ENCODE results near the gene NOS1.
A peak's percentile ranks its signal among the peaks of the same experiment; 100 is the strongest.
"Not testable (repeated sequence)": the region's sequence is repeated elsewhere in the genome, so short reads cannot be mapped to it uniquely, and the experiment has no call there.

NOS1 gene

DNA sequence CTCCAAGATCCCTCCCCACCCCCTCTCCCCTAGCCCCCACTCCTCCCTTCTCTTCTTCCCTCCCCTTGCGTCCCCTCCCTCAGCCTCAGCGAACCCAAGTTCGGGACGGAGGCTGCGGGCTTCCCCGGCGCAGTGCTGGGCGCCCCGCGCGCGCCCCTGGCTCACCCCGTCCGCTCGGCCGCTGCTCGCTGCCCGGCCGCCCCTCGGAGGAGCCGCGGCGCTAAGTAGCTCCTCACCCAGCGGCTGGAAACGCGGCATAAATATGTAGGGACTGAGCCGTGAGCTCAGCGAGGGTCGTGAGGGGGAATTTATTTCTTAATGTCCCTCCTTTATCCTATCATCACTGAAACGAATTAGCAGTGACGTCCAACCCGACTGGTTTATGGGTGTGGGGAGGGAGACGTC, at the start of gene NOS1:
NOS1 (minus strand) TSS at position 280 of the 405 bp plus-strand sequence. CDS start 30,557 bp downstream, outside the sequence.
- no peak for DNase-seq (ENCODE audit: low read depth in 2 of 2)

DNA sequence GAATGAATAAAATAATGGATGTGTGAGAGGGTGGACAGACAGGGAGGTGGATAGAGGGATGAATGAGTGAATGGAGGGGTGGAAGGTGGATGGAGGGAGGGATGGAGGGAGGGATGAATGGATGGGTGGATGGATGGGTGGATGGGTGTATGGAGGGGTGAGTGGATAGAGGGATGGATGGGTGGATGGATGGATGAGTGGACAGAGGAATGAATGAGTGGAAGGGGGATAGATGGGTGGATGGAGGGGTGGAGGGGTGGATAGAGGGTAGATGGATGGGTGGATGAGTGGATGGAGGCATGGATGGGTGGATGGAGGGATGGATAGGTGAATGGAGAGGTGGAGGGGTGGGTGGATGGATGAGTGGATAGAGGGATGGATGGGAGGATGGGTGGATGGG, 47.9 kb upstream of the NOS1 start:
- DNase-seq (ENCODE audit: low read depth in 2 of 2), result no peak

DNA sequence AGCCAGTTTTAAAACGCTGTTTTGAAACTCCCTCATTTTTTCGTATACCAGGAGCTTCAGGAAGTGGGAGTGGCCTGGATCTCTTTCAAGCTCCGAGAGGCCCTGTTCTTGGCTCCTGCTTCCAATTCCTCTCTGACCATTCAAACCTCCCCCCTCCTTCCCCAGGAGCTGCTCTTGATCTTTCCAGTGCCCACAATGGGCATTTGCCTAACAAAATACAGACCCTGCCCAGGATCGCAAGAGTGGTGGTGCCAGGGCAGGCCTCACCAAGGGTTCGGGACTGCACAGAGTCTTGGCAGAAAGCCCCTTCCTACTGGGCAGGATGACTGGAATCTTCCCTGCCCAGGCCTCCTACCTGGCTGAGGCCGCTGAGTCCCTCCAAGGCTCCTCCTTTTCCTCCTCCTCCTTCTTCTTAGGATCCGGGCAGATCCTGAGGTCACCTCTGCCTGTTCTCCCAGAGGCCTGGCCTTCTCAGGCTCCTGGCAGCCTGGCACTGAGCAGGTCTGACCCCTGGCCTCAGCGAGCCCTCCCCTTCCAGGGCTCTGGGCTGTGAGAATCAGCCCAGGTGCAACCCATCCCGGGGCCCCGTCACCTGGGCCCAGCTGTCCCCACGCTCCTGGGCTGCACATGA, 46.9 kb upstream of the NOS1 start:
- no peak for DNase-seq (ENCODE audit: low read depth in 2 of 2)

DNA sequence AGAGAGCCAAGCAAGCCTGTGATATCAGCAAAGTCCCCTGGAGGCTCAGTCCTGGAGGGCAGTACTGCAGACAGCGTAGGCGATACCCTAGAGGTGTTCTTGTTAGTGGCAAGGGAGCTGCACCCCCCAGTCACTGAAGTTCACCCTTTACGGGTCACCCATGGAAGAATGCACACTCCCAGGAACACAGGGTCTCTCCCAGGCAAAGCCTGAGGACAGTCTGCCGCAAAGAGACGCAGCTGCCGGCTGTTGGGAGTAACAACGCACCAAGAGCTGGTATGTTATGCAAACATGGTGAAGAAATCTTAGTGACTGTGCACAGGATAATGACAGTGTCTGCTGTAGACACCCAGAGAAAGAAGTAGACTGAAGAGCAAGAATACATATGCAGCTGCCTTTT, 43.5 kb upstream of the NOS1 start:
- DNase-seq (ENCODE audit: low read depth in 2 of 2), result no peak

DNA sequence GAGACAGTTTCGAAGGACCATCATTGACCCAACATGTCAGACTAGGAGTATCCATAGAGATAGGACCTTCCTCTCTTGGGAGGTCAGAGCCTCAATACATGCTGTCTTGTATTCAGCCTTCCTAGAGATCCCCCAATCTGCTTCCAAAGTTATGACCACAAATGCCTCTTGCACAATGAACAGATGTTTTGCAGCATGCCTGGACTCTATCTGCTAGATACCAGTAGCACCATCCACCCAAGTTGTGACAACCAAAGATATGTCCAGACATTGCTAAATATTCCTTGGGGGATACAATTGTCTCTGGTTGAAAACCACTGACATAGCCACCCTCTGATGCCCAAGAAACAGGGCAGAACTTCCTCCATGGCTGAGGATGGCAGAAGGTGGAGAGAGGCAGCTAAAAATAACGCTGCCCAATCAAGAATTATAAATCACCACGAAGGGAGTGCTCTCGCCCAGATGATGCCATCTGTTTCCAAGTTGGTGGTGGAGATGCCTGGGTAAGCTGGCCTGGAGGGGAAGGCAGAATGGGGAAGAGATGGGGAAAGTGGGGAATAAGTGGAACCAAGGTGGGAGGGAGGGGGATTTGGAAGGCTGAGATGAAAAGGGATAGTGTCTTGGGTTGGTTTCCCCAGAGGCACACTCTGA, 42.9 kb upstream of the NOS1 start:
- DNase-seq (ENCODE audit: low read depth in 2 of 2), result no peak

DNA sequence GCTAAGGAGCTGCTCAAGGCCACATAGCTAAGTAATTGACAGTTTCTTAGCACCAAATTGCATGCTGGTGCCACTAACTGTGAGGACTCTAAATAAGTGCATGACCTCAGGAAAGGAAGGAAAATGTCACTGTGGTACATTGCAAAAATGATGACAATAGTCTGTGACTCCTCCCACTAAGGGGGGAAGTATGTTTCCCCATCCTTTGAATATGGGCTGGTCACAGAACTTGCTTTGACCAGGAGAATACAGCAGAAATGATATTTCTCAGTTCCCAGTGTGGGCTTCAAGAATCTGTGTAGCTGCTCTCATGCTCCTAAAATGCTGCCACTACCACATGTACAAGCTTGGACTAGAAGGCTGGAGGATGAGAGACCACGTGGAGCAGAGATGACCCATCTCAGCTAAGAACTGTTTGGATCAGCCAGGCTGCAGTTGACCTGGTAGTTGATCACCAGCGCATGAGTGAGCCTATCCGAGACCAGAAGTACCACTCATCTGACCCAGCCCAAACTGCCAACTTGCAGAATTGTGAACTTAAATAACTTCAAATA, 42.2 kb upstream of the NOS1 start:
- no peak for DNase-seq (ENCODE audit: low read depth in 2 of 2)

DNA sequence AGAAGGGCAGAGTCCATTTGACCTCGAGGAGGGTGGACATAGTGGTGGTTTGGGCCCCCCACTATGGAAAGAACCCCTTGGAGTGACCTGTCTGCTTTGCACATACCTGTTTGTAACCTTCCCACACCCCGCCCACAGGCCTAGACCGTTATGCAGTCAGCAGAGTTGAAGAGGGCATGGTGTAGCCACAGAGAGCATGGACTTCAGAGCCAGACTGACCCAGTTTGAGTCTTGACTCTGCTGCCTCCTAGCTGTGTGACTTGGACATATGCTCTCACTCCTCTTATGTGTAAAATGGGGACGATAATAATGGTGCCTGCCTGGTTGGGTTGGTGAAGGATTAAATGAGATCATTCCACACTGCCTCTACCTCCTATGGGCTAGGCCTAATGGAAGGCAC, 40.9 kb upstream of the NOS1 start:
- no peak for DNase-seq (ENCODE audit: low read depth in 2 of 2)

DNA sequence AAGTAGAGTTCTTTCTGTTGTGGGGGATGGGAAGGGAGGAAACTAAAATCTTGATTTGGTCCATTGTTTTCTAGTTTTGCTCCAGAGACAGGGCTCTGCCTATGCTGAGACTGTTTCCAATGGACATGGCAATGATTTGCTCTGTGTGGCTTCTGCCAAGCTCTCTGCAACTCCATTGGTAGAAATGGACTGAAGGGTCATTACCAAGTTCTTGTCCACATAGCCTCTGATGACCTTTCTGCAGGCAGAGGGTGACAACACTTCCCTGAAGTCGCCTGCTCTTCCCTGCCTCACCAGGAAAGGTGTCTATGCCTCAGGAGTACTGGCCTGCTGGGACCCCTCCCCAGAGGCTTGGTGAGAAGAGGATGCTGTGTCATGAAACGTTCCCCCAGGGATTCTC, 39.5 kb upstream of the NOS1 start:
- DNase-seq (ENCODE audit: low read depth in 2 of 2), result no peak

DNA sequence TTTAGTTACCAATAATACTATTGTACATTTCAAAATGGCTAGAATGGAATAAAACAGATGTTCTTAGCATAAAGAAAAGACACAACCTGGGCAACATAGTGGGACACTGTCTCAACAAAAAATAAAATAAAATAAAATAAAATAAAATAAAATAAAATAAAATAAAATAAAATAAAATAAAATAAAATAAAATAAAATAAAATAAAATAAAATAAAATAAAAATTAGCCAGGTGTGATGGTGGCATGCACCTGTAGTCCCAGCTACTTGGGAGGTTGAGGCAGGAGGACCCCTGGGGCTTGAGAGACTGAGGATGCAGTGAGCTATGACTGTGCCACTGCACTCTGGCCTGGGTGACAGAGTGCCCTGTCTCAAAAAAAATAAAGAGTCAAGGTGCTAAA, 37.1 kb upstream of the NOS1 start:
- not testable (repeated sequence) for DNase-seq (ENCODE audit: low read depth in 2 of 2)

DNA sequence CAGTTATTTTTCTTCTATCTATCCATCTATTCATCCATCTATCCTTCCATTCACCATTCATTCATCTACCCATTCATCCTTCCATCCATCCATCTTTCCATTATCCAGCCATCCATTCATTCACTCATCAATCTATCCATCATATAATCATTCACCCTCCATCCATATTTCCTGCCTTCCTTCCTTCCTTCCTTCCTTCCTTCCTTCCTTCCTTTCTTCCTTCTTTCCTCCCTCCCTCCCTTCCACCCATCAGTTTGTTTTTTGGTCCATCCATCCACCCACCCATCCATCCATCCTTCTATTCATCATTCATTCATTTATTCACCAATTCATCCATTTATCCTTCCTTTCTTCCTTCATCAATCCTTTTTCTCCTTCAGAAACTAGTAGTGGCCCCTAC, 34.3 kb upstream of the NOS1 start:
- DNase-seq (ENCODE audit: low read depth in 2 of 2), result no peak

DNA sequence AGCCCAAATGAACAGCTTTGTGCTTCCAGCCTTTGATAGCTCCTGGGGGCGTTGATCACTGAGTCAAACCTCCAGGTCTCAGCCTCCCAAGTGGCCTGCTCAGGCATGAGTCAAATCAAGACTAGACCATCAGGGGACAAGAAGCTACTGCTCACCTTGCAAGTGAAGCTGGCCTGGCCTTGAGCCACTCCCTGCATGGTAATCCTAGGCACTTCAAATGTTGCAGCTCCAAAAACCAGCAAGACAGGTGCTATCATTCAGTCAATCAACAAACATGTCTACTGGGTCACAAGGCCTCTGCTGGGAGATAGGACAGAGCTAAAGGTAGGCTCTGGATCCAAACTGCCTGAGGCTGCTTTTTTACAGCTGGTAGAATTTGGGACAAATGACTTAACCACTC, 33.1 kb upstream of the NOS1 start:
- DNase-seq (ENCODE audit: low read depth in 2 of 2), result no peak

DNA sequence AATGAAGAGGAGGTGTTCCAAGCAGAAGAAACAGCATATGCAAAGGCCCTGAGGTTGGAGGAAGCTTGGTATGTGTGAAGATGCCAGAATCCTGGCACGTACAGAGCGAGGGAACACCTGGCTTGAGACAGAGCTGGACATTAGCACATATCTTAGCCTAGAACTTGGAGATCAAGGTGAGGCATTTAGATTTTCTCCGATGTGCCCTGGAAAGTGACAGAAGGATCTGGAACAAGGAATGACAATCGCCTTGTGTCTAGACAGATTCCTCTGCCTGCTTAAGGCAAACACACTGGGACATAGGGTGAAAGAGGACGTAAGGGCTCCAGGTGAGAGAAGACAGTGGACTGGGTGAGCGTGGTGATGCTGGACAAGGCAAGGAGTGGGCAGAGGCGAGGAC, 32.2 kb upstream of the NOS1 start:
- no peak for DNase-seq (ENCODE audit: low read depth in 2 of 2)

DNA sequence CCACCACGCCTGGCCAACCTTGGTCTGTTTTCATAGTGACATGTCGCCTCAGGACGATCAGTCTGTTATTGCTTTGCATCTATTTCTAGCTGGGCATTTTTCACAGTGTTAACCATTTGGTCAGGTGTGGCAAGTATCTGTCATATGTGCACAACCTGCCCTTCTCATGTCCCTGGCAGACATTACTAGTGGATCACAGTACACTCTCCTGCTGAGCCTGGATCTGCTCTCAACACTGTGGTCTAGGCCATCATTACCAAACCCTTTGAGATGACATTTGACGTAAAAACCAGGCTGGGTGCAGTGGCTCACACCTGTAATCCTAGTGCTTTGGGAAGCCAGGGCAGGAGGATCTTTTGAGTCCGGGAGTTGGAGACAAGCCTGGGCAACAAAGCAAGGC, 29.4 kb upstream of the NOS1 start:
- DNase-seq (ENCODE audit: low read depth in 2 of 2), result no peak

DNA sequence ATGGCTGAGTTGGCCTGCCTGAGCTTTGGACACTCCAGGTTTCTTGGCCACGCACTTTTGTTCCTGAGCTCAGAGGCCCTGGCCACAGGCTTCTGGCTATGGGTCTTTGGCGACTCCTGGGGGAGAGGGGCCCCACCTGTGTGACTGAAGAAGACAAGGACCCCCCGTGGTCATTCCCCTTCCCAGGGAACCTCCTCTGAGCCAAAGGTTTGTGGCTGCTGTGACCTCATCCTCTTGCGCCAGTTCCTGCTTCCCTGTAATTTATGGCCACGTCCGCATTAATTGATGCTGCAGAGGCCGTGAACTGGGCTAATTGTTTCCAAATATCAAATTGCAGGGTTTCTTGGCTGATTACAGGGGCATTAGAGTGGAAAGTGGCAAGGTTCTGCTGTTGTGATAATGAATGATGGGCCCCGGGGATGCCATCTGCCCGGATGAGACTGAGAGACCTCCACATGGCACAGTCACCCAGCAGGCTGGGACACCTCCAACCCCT, 27.6 kb upstream of the NOS1 start:
- DNase-seq (ENCODE audit: low read depth in 2 of 2), result no peak

DNA sequence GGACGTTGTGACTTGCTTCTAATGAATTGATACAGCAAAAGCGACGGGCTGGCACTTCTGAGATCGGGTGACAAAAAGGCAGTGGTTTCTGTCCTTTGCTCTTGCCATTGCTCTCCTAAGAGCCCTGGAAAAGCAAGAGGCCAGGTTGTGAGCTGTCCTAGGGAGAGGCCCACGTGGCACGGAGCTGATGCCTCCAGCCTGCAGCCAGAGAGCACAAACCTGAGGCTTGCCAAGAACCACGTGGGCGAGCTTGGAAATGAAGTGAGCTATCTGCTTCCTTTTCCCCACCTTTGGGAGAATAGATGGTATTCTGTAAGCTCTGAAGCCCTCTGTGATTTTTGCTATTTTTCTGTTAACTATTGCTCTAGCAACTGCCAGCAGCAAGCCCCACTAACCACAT, 26.4 kb upstream of the NOS1 start:
- DNase-seq (ENCODE audit: low read depth in 2 of 2), result no peak

DNA sequence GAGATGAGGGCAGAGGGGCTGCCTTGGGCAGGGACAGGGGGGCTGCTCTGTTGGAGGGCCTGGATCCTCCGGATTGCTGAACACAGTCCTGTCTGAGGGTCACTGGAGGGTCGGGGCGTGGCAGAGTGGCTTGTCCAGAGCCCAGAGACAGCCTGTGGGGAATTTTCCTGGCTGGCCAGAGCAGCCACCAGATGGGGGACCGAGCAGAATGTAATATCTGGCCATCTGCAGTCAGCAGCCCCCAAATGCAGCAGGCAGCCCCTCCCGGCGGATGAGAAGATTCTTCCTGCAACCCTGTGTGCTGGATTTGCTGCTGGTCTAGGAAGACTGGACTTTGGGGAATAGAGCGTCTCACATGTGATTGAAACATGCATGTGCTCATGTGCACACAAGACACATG, 23.3 kb upstream of the NOS1 start:
- DNase-seq (ENCODE audit: low read depth in 2 of 2), result no peak

DNA sequence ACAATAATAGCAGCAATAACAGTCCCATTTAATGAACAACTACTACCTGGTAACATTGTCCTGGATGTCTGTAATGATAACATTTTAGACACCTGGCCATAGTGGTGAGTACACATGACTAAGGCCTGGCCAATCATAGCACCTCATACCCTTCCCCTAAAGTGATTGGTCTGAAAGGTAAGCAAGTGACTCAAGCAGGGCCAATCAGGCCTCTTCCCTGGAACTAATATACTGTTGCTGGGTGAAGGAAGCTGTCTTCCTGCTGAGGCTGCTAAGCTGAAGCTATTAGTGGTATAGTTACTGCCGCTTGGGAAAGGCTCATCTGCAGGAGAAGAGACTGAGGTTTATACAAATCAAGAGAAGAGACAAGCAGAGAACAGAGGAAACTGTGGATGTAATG, 18.7 kb upstream of the NOS1 start:
- DNase-seq (ENCODE audit: low read depth in 2 of 2), result no peak

DNA sequence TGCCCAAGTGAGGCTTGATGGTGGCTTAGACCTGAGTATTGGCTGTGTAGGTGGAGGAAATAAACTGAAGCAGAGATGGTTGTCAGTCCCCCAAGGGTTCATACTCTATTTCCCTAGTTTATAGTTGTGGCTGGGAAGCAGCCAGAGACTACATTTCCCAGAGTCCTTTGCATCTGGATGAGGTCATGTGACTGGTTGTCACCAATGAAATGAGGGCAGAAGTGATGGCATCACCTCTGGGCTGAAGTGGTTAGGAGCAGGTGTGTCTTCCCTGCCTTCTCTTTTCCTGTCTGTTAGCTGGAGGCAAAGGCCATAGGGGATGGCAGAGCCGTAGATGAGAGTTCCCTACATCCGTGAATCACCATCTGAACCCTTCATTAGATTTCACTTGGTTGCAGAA, 16.3 kb upstream of the NOS1 start:
- DNase-seq (ENCODE audit: low read depth in 2 of 2), result no peak

DNA sequence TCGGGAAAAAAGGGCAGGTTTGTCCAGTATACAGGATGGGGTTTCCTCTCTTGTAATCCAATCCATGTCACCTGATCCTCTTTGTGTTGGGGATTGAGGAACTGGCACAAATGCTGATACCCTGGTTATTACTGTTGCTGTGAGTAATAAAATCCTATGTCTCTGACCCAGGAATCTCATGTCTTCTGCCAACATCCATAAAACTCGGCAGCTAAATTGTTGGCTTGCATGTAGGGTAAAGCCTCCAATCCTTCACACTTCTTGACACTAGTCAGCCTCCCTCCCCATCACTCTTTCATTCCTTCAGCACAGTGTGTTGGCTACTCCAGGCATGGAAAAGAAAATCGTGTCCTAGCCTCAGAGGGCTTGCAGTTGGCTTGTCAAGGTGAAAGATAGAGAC, 9.2 kb upstream of the NOS1 start:
- no peak for DNase-seq (ENCODE audit: low read depth in 2 of 2)

DNA sequence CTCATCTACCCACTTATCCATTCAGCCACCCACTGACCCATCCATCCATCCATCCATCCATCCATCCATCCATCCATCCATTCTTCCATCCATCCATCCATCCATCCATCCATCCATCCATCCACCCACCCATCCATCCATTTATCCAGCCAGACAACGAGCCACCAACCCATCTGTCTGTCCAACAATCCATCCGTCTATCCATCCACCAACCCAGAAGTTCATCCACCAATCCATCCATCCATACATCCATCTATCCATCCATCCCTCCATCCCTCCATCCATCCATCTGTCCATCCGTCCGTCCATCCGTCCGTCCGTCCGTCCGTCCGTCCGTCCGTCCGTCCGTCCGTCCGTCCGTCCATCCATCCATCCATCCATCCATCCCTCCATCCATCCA, 8.6 kb upstream of the NOS1 start:
- not testable (repeated sequence) for DNase-seq (ENCODE audit: low read depth in 2 of 2)

DNA sequence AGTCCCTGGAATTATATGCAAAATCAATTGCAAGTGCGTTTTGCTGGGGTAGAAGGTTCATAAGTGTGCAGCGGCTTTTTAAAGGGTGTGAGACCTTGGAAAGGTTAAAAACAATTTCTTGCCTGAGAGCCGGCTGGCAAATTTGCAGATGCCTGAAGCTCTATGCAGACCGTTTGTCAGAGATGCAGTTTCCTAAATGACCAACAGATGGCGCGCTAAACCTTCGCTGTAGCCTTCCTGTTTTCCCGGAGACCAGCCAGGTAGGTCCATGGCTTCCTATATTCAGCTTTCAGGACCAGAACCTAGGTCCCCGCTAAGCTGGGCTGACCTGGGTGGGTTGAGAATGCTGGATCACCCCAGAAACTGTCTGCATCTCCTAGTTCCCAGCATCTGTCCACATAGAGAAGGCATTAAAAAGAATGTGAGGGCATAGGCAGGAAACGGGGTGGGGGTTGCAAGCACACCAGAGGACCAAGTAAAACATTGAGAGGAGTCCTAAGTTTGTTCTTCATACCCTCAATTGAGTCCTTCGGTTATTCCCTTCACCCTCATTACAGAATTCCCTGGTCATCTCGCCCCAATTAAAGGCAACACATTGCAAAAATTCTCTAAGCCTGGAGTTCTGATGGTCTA, 5.7 kb upstream of the NOS1 start:
- DNase-seq (ENCODE audit: low read depth in 2 of 2), result peak in 1 of 2 donors; percentile 19

DNA sequence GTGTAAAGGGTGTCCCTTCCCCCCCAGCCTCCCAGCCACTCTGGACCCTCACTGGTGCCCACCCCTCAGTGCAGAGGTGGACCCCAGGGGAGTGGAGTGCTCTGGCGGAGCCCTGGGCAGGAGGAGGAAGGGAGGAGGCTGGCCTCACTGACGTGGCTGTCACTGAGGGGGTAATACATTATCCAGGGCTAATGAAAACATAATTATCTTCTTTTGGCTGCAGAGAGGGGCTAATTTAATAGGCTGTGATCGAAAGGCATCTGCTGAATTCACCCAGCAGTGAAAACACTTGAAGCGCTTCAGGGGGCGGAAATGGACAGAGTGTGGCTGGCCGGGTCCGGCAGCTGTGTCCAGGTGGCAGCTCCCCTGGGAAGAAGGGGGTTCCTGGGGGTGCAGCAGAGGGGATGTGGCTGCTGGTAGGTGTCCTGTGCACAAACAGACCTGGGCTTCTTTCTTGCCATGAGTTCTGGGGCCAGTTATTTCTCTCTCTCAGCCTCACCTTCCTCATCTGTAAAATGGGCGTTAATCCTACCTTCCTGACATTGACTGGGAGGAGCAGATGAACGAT, 3.7 kb upstream of the NOS1 start:
- no peak for DNase-seq (ENCODE audit: low read depth in 2 of 2)
